Hematopoietic multipotent progenitor cell treated with erythropoietin and hydrocortisone succinate and interleukin-3 and kit ligand, for 6 days (in vitro differentiated cells): ENCODE measurements around the gene CCDC71L.

ENCODE experiments used
- DNase-seq: peaks from one replicate; pipeline ENCODE4 v3.0.0-alpha.2; 2015

CCDC71L gene

DNA sequence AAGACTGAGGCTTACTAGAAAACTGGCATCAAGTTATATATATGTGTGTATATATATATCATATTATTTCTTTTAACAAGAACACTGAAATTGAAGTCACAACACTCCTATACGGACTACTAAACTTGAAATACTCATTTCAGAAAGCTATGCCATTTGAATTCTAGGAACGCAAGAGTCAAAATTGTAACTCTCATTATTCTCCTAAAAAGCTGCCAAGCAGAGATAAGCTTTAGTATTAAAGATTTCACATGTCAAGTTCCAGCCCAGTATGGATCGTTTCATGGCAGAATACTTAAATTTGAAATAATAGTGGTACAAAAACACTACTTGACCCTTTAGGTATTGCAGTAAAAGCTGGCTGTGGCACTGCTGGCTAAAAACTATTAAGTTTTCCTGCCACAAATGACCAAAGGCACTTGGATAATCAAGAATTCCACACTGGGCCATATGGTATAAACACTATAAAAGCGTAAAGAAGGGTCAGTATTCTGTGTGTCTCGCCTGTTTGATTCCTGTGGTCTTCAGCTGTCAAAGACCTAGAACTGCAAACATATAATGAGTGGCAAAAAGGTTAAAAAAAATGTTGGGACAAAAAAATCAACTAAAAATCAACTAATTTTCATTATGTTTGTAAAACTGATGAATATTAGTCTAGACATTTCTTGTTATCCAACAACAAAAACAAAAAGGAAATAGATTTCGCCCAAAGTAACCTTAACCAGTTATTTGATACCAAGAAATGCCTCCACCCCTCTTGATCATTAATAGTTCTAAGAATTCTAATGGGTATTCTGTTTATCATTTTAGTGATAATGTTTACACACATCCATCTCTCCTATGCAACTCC, 2.4 kb downstream of the CCDC71L start:
- DNase-seq: peak; percentile 43

DNA sequence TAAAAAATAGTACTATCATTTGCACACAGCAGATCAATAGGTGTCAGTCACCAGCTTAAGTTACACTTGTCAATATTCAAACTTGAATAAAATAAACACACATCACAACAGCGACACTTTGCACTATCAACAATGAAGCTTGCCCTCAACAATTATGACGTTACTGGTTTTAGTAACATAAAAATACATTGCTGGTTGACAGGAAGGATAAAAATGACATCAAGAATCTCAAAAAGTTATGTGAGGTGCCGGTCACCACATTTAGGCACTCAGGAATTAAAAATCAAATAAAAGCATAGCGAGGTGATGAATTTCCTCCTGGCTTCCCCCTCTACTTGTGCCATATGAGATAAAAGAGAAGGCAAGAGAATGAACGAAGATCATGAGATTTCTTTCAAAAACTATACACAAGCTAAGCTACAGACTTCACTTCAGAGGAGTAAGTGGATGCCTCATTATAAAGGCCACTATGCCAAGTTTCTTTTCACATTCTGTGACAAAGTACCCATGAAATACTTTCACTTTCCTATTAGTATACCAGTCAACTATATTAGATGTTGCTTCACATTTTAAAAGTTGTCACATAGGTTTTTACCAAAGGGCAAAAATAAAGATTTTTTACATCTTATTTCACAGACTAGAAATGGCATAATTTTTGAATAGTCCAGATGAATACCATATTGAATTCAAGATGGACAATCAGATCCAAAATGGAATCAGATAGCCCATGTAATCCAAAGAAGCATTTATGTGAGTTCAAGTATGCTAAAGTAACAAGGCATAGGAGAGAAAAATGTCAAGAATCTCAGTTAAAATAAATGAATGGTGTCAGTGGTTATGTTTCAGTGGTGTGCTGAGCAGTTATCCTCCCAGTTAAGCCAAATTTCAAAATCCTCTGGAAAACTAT, 3.6 kb downstream of the CCDC71L start:
- DNase-seq: peak; percentile 16

DNA sequence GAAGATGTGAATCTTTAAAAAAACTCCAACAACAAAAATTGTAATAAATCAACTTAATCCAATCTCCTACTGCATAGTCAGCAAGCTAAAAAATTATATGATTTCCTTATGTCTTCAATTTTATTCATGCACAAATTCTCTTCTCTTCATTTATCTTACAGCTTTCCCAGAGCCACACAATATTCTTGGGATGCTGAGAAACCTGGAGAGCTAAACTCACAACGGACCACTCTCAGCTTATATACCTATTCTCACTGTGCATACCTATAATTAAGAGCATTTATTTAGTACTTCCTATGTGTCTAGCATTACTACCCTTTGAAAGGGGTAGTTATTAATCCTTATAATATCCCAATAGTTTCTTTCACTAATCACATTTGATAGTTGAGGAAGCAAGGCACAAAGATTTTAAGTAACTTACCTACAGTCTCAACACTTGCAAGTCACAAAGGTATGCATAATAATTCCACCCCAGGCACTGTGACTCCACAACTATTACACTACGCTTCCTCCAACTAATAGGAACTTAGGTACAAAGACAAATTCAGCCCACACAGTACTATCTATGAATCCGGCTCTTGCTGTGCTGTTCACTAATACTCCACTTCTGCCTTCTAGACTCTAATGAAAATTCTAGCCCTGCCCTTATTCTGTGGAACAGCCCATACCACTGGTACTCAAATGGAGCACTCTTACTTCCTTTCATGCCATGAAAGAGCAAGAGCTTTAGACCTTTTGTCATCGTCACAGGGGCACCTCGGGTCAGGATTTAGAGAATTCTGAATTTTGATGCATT, 5.1 kb downstream of the CCDC71L start:
- DNase-seq: peak; percentile 2

DNA sequence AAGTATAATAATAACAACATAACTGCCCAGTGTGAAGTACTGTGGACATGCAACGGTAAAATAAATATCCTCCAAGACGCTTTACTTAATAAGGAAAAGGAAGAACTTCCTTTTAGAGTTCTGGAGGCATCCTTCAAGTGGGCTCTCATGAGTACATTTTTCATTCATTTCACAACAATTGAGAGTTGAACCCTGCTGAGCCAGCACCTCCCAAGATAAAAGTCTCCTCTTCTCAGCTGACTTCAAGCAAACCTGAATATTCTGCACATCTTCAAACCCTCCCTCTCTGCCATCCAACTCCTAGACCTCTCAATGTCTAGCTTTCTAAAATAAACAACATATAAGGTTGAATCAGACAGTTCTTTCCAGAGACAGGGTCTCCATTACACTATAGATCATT, 7.5 kb downstream of the CCDC71L start:
- no peak for DNase-seq

DNA sequence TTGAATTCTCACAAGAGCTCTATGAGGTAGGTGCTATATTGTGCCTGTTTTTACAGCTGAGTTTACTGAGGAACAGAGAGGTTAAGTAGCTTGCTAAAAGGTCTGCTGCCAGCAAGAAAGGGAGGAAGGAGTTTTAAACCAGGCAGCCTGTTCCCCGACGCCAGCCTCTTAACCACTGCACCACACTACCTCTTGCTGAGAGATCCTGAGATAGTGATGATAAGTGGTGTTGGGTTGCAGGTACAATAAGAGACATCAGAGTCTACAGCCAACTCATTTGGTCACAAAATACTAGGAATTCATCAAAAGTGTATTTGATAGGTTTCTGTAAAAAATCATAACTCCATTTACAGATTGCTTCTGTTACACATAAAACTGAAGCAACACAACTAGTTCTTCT, 8.0 kb downstream of the CCDC71L start:
- no peak for DNase-seq

DNA sequence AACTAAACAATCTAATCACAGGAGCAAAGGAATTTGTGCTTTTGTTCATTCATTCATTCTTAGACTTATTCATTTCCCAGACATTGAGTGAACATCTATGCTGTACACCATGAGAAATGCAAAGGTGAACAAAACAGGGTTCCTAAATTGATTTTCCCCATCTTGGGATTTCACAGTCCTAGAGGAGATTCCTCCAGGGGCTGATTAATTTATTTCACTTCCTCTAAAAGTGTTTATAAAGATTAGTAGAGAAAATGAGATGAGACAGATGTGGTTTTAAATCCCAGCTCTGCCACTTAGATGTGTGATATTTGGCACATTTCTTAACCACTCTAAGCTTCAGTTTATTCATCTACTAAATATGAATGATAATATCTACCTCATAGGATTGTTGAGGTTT, 8.9 kb downstream of the CCDC71L start:
- DNase-seq: no peak

DNA sequence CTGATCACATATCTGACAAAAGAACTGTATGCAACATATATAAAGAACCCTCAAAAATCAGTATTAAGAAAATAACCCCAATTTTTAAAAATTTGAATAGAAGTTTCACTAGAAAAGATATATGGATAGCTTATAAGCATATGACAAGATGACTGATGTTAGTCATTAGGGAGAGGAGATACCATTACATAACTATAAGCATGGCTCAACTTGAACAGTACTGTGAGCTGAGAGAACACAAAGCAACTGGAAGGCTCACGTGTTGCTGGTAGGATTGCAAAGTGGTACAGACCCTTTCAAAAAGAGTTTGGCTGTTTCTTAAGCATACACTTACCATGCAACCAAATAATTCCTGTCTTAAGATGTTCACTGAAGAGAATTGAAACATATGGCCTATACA, 14.7 kb downstream of the CCDC71L start:
- no peak for DNase-seq

DNA sequence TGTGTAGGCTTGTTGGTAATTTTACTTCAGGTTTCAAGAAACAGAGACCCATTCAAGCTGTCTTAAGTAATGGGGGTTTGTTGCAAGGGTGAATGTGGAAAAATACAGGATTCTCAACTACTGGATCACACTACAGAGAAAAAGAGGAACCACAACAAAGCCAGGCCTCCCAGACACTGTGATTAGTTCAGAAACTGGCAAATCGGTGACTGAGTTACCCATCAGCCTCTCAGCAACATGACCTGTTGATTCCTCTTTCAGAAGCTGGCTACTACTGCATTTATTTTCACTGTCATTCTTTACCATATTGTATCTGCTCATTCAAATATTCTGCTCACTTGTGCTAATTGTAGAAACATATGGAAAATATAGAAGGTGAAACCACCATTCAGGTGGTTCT, 16.0 kb downstream of the CCDC71L start:
- peak; percentile 28 for DNase-seq

DNA sequence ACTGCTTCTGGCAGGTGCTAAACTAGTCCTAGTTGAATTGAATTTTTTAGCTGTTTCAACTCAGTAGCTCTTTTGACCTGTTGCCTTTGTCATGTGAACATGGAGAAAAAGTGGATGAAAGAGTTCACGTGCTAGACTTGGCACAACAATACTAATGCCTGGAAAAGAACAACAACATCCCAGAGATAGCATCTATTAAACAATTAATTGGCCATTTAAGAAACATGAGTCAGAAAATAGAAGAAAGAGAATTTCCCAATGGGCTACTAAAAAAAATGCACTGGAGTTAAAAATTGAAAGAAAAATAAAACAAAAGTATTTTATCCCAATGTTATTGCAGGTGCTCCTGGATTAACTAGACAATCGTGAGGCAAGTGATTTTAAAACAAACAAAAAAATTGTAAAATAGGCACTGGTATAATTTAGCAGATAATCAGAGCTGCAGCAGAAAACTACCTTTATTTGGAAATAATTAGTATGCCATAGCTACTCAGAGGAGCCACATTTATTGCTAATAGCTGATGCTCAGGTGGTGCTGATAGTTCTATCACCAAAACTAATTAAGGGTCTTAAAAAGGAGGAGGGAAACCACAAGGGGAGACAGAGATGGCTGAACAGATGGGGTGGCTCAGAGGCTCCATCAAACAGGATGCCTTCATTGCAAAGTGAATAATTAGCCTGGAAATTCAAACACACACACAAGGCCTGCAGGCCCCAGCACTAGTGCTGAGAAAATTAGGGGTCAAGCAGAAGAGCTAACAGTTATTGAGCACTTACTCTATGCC, 17.6 kb downstream of the CCDC71L start:
- DNase-seq: no peak

DNA sequence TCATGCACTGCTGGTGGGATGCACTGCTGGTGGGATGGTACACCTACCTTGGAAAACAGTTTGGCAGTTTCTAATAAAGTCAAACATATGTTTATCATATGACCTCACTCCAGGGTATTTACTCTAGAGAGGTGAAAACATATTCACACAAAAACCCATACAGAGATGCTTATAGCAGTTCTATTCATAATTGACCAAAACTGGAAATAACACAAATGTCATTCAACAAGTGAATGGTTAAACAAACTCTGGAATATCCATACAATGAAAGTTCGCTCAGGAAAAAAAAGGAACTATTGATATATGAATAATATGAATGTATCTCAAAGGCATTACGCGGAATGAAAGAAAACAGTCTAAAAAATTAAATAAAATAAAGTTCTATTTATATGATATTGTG, 19.5 kb downstream of the CCDC71L start:
- DNase-seq: no peak

DNA sequence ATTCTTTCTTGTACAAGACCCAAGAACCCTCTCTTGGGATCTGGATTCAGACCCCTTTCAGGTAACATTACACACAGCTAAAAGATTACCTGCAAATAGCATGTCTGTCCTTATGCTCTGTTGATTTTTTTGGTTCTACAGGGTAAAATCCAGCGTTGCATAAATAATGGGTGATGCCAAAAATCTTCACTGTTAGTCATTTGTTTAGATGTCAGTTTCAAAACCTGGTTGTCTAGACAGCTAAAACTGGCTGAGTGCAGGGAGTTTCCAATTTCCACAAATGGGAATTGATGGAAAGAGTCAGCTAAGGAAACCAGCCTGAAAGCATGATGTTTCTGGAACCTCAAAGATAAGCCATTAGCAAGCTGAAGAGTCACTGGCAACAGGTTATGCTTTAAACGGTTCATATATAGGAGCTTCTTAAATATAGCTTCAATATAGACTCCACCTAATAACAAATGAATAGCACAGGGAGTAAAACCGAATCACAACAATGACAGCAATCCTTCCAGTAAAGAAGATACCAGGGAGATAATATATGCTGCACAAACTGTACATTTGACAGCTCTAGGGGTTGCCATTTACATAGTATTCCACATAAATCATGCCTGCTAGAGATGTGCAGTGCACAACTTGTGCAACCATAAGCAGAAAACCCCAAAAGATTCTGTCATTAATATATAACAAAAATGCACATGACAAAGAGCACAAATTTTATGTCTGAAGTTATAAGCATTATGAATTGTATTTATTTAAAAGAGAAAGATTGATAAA, 20.4 kb downstream of the CCDC71L start:
- no peak for DNase-seq

DNA sequence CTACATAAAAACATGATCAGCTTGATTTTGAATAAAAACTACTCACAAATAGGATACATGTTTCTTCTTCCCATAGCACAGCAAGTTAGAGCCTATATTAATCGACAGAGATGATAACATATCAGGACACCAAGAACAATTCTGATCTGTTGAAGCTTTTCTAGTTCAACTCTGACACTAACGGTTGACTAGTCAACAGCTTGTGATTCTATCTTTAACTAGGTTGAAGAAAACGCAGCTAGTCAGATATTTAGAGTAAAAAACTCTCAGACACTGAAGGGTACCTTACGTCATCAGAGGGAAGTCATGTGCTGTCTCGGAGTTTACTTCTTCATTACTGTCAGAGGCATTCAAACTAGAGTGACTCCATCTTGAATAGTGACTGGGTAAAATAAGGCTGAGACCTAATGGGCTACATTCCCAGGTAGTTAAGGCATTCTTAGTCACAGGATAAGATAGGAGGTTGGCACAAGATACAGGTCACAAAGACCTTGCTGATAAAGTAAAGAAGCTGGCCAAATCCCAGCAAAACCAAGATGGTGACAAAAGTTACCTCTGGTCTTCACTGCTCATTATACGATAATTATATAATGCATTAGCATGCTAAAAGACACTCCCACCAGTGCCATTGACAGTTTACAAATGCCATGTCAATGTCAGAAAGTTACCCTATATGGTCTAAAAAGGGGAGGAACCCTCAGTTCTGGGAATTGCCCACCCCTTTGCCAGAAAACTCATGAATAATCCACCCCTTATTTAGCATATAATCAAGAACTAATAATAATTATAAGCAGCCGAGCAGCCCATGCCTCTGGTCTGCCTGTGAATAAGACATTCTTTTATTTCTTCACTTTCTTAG, 21.3 kb downstream of the CCDC71L start:
- DNase-seq: no peak

DNA sequence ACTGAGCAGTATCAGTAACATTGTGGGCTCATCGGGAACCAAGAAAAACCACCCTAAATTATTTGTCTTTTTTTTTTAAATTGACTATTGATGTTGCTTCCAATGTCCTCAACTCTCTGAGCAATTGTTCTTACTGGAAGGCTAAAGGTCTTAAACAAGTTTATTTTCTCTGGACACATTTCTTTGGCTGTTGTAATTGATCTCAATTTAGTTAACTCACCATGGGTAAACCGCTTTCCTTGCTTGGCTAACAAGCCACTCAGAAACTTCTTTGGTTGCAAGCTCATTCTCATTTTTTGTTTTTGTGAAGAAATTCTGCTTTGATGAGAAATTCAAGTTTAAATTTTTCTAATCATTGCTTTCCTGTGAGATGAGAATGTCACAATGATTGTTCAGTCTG, 25.5 kb downstream of the CCDC71L start:
- DNase-seq: no peak

DNA sequence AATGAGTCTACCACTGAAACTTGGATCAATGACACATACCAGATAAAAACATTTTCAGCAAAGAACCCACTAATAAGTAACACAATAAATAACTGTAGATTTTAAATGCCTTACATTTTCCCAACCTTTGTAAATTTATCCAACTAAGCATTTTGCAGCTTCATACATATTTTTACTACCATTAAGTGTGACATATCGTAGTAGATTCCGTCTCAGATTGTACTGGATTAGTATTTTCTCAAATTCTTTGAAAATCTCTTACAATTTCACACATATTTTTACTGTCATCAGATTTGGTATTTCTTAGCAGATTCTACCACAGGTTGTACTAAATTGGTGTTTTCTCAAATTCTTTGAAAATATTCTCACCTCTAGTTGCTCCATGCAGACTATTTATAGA, 26.0 kb downstream of the CCDC71L start:
- DNase-seq: no peak

DNA sequence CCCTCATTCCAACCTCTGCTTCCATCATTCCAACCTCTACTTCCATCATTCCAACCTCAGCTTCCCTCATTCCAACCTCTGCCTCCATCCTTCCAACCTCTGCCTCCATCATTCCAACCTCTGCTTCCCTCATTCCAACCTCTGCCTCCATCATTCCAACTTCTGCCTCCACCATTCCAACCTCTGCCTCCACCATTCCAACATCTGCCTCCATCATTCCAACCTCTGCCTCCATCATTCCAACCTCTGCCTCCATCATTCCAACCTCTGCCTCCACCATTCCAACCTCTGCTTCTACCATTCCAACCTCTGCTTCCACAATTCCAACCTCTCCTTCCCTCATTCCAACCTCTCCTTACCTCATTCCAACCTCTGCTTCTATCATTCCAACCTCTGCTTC, 30.3 kb downstream of the CCDC71L start:
- no peak for DNase-seq

DNA sequence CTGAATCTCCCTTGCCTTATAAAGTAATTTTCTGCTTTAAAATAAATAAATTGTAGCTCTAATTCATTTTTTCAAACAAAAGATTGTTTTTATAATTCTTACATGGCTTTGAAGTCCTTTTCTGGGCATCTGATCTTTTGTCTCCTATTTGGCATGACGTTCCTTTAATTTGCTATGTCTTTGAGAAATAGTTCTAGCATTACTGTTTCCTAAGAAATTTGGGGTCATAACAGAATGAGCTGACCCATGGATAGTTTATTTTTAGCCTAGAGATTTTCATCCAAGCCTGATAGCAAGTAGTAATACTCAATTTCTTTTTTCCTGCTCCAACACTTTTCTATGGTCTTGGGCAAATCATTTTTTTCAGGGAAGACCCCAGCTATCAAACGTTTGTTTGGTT, 31.4 kb downstream of the CCDC71L start:
- no peak for DNase-seq

DNA sequence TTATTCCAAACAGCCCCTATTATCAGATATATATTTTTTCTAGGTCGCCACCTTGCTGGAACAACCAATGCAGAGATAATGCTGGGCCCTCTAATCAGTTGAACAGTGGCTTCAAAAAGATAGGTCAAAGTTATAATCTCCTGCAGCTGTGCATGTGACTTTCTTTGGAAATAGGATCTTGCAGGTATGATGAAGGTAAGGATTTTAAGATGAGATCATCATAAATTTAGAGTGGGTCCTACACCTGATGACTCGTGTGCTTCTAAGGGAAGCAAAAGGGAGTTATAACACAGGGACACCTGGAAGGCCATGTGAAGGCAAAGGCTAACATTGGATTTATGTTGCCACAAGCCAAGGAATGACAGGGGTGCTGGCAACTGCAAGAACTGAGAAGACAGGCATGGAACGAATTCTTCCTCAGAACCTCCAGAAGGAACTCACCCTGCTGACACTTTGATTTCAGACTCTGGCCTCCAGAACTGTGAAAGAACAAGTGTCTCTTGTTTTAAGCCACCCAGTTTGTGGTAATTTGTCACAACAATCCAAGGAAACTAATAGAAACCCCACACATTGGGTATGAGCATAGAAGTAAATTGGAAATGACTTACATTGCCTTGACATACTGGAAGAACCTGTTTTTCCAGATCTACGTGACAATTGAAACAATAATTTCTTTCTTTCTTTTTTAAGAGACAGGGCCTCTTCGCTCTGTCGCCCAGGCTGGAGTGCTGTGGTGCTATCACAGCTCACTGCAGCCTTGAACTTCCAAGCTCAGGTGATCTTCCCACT, 34.4 kb downstream of the CCDC71L start:
- no peak for DNase-seq

DNA sequence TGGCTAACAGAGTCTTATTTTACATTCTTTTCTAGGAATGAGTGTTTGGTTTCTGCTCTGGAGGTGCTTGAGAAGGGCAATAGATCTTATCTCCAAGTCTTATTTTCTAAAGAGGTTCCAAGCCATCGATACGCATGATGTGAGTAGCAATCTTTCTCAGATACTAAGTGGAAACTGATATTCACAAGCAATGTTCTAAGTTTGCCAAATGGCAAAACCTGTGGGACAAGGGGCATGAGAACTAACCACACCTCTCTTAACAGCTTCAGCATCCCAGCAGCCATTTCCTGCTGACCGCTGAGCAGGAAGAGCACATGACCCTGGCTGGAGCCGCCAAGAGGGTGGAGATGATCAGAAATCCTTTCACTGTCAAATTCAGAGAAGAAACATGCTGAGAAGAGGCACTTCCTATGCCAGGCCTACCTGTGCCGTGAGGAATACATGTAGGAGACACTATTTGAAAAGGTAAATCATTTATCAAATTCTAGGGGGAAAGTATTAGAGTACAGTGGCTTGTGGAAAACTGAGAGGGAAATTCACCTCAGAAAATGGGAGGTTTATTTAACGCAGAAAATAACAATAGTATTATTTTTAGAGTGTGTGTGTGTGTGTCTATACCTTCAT, 35.2 kb downstream of the CCDC71L start:
- no peak for DNase-seq

DNA sequence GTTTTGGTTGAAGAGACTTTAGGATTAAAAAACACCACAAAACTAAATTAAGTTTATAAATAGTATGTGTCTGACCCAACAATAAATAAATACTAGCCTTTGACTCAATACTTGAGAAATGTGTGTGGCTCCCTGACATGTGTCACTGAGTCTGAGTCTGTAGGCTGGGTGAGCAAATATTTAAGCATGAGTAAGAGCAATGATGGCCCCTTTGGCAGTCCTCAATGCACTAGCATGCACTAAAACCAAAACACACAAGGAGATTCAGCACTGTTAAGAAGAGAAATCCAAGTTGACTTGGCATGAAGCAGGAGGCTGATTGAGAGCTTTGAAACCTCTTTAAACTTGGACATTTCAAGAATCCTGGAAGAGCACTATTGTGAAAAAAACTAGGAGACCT, 37.1 kb downstream of the CCDC71L start:
- DNase-seq: no peak
